HepG2 (cell line): ENCODE data around the gene RAB39A. TPM values are rescaled to one million over a fixed set of nuclear protein-coding genes. Genes with fewer than 3 reads are reported as not detected.

Experiments used
- ARID2 ChIP-seq: sonication (generic); formaldehyde crosslinking; IDR thresholded peaks from 2 replicates; pipeline ENCODE4 v1.8.1; 2022; ENCODE audit warnings: mild to moderate bottlenecking, missing genetic modification reagents, borderline replicate concordance
- CEBPZ ChIP-seq: IDR thresholded peaks from 2 replicates; pipeline ENCODE4 v1.6.1; 2012; ENCODE audit warnings: low read length, improper control_type of control experiment
- FOXM1 ChIP-seq: sonication (generic); formaldehyde crosslinking; IDR thresholded peaks from 2 replicates; pipeline ENCODE4 v1.5.0; 2020; ENCODE audit warnings: missing genetic modification reagents
- KLF15 ChIP-seq: sonication (generic); formaldehyde crosslinking; IDR thresholded peaks from 2 replicates; pipeline ENCODE4 v1.8.1; 2023; ENCODE audit warnings: borderline replicate concordance, mild to moderate bottlenecking, inconsistent platforms, missing genetic modification reagents, mixed read lengths
- TEF ChIP-seq: sonication (generic); formaldehyde crosslinking; IDR thresholded peaks from 2 replicates; pipeline ENCODE4 v1.5.0; 2020; ENCODE audit warnings: missing genetic modification reagents
- ZFP90 ChIP-seq: sonication (generic); formaldehyde crosslinking; IDR thresholded peaks from 2 replicates; pipeline ENCODE4 v1.8.0; 2022; ENCODE audit warnings: missing genetic modification reagents, mild to moderate bottlenecking, inconsistent platforms, borderline replicate concordance
- ZGPAT ChIP-seq: IDR thresholded peaks from 2 replicates; pipeline ENCODE4 v1.6.1; 2016; ENCODE audit warnings: mild to moderate bottlenecking
- ZNF512B ChIP-seq: sonication (generic); formaldehyde crosslinking; IDR thresholded peaks from 2 replicates; pipeline ENCODE4 v1.5.1; 2020; ENCODE audit warnings: missing genetic modification reagents, mild to moderate bottlenecking, borderline replicate concordance
- polyA plus RNA-seq, 8 experiments: library from polyadenylated mRNA; depleted of rRNA in 3 of 8; stranded (reverse) in 7 of 8; unstranded in 1 of 8; fragments of >200 nt; fragmentation: Illumina TruSeq in 4 of 8; extraction: Trizol in 4 of 8; gene quantifications; 2 replicates each; pipeline versions ENCODE4 v1.2.1 to v1.2.3, GENCODE V29; 2011 to 2016; ENCODE audit warnings: low read depth in 4 of 8, missing spikeins in 1 of 8, mixed read lengths in 1 of 8; ENCODE audit not compliant: insufficient read depth in 1 of 8
- total RNA-seq, 5 experiments: library from RNA; depleted of rRNA; stranded (reverse); fragments of >200 nt; fragmentation: Illumina TruSeq; extraction: Trizol; gene quantifications; 2 replicates each; pipeline ENCODE4 v1.2.3, GENCODE V29; 2016; ENCODE audit warnings: low read depth in 1 of 5
- TF ChIP-seq, protein P1 (sequence below): sonication (generic); formaldehyde crosslinking; IDR thresholded peaks from 2 replicates; pipeline ENCODE4 v1.5.1; 2020; ENCODE audit warnings: missing genetic modification reagents, mild to moderate bottlenecking, borderline replicate concordance
- TF ChIP-seq, protein P2 (sequence below): IDR thresholded peaks from 2 replicates; pipeline ENCODE4 v1.6.1; 2018; ENCODE audit warnings: missing genetic modification reagents
- TF ChIP-seq, protein P3 (sequence below): sonication (generic); formaldehyde crosslinking; IDR thresholded peaks from 2 replicates; pipeline ENCODE4 v1.4.0; 2020; ENCODE audit warnings: mild to moderate bottlenecking, missing genetic modification reagents

Gene RAB39A
- total and polyA plus RNA-seq, 2 of the 13 experiments (the other 11 are each of a cell fraction or from before 2014, with no cell fraction given) = not detected

DNA sequence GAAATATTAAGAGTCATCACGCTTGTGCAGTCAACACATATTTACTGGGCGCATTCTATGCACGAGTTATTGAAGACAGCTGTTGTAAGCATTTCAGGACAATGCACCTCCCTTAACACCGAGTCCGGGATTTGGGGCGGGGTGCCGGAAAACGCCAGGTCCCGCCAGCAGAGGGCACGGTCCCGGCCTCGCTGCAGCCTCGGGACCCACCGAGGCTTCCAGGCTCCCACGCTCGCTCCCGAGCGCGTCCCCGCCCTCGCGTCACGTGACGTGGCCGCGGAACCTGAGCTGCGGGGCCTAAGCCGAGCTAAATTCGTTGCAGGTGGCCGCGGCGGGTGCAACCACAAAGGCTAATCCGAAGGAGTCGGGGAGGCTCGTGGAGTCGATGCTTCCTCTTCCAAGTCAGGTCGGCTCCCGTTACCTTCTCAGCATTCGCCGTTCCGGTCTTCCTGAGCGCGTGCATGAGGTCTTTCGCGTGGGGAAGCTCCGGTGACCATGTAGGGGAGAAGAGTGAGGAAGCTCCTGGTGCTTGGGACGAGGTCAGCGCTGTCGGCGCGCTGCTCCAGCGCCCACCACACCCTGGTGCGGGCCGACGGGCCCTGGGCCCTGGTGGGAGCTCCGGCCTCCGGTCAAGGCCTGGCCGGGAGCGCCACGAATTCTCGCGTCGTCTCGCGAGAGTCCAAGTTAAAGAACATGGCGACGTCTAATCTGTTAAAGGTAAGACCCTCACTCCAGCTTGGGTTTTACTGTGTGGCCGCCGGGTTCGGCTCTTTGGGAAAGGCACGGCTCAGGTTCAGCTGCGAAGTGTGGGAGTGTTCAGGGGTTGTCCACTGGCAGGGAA is 80.6 kb downstream of the RAB39A start, which contains the start of gene CUL5 (continued):
- TF ChIP-seq ZNF512B (no peak), ZFP90 (0 out of 2 replicates have a peak, but pooled peaks have one; percentile 50), TEF (CRISPR knock-in tag) (0 out of 2 replicates have a peak, but pooled peaks have one; percentile 23), CEBPZ (no peak), KLF15 (CRISPR knock-in tag) (peak; percentile 59; the same call in 1 of the 2 replicates), ZGPAT (CRISPR knock-in tag) (peak; percentile 98), ARID2 (no peak), FOXM1 (CRISPR knock-in tag) (0 out of 2 replicates have a peak, but pooled peaks have one; percentile 16)
- TF ChIP-seq, protein P1, sequence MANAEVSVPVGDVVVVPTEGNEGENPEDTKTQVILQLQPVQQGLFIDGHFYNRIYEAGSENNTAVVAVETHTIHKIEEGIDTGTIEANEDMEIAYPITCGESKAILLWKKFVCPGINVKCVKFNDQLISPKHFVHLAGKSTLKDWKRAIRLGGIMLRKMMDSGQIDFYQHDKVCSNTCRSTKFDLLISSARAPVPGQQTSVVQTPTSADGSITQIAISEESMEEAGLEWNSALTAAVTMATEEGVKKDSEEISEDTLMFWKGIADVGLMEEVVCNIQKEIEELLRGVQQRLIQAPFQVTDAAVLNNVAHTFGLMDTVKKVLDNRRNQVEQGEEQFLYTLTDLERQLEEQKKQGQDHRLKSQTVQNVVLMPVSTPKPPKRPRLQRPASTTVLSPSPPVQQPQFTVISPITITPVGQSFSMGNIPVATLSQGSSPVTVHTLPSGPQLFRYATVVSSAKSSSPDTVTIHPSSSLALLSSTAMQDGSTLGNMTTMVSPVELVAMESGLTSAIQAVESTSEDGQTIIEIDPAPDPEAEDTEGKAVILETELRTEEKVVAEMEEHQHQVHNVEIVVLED (CRISPR knock-in tag) = peak; percentile 59; the same call in 1 of the 2 replicates
- TF ChIP-seq, protein P2, sequence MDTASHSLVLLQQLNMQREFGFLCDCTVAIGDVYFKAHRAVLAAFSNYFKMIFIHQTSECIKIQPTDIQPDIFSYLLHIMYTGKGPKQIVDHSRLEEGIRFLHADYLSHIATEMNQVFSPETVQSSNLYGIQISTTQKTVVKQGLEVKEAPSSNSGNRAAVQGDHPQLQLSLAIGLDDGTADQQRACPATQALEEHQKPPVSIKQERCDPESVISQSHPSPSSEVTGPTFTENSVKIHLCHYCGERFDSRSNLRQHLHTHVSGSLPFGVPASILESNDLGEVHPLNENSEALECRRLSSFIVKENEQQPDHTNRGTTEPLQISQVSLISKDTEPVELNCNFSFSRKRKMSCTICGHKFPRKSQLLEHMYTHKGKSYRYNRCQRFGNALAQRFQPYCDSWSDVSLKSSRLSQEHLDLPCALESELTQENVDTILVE (CRISPR knock-in tag) = peak; percentile 40
- TF ChIP-seq, protein P3, sequence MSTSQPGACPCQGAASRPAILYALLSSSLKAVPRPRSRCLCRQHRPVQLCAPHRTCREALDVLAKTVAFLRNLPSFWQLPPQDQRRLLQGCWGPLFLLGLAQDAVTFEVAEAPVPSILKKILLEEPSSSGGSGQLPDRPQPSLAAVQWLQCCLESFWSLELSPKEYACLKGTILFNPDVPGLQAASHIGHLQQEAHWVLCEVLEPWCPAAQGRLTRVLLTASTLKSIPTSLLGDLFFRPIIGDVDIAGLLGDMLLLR (CRISPR knock-in tag) = peak; percentile 89; the same call in 1 of the 2 replicates
